NCI-H2196 treated with DMSO at 0.1 percent for 48 hours (cell line): ENCODE measurements around the gene LRIT1.

ENCODE experiments used
- DNase-seq: peaks from one replicate; lab custom pipeline; 2025; ENCODE audit not compliant: unreplicated experiment; lab: John Stamatoyannopoulos, UW

The LRIT1 gene

GRCh38 chr10:84254552-84255478 lies 13.5 kb upstream of the LRIT1 start:
- no peak for DNase-seq

GRCh38 chr10:84248794-84249193 lies 7.4 kb upstream of the LRIT1 start:
- no peak for DNase-seq

- no peak for DNase-seq
These were observed 6.2 kb upstream of the LRIT1 start for GRCh38 chr10:84247496-84247895.

GRCh38 chr10:84244651-84245270 lies 3.4 kb upstream of the LRIT1 start, which contains the start of gene RGR:
Gene RGR (plus strand): TSS chr10:84245053. CDS start chr10:84245091, 38 bp downstream.
- peak; percentile 2 for DNase-seq

- DNase-seq: no peak
These were observed 2.4 kb upstream of the LRIT1 start for GRCh38 chr10:84243759-84244158.

GRCh38 chr10:84238909-84239308 lies 2.4 kb downstream of the LRIT1 start:
- no peak for DNase-seq

GRCh38 chr10:84237199-84238051 lies 3.9 kb downstream of the LRIT1 start:
- no peak for DNase-seq

GRCh38 chr10:84236807-84237198 lies 4.5 kb downstream of the LRIT1 start:
- DNase-seq: no peak

- DNase-seq: no peak
These were observed 6.2 kb downstream of the LRIT1 start for GRCh38 chr10:84235096-84235495.

GRCh38 chr10:84234479-84234878 lies 6.9 kb downstream of the LRIT1 start:
- DNase-seq: no peak

GRCh38 chr10:84233940-84234339 lies 7.4 kb downstream of the LRIT1 start:
- no peak for DNase-seq

GRCh38 chr10:84232376-84232775 lies 9.0 kb downstream of the LRIT1 start:
- no peak for DNase-seq

- no peak for DNase-seq
These were observed 11.0 kb downstream of the LRIT1 start for GRCh38 chr10:84230359-84230758.

GRCh38 chr10:84227810-84228209 lies 13.5 kb downstream of the LRIT1 start:
- DNase-seq: no peak

- DNase-seq: no peak
These were observed 14.7 kb downstream of the LRIT1 start for GRCh38 chr10:84226616-84227015.

GRCh38 chr10:84225427-84226173 lies 15.7 kb downstream of the LRIT1 start, which contains the start of gene LRIT2:
Gene LRIT2 (minus strand): TSS chr10:84225544. CDS start chr10:84225520, 24 bp downstream.
- no peak for DNase-seq

- DNase-seq: no peak
These were observed 16.8 kb downstream of the LRIT1 start for GRCh38 chr10:84224411-84225028.

GRCh38 chr10:84221916-84222315 lies 19.4 kb downstream of the LRIT1 start:
- no peak for DNase-seq

GRCh38 chr10:84217746-84218145 lies 23.6 kb downstream of the LRIT1 start:
- DNase-seq: no peak

GRCh38 chr10:84216834-84217233 lies 24.5 kb downstream of the LRIT1 start:
- DNase-seq: no peak
